T-helper 2 cell treated with Interferon-gamma antibody and Interleukin-4, amounts not matched to agents 5 μg/mL and 100 μg/mL, for 36 hours (primary cell): ENCODE results near the gene THSD7B.
"Not testable (repeated sequence)": the region's sequence is repeated elsewhere in the genome, so short reads cannot be mapped to it uniquely, and the experiment has no call there.

ENCODE experiments used
- DNase-seq: peaks from one replicate; pipeline ENCODE4 v3.0.0; 2021; ENCODE audit warnings: low spot score
- H3K27ac Mint-ChIP-seq: one replicate; pipeline ENCODE4 v1.8.0; 2021; ENCODE audit warnings: mild to moderate bottlenecking, mixed read lengths
- H3K27me3 Mint-ChIP-seq: one replicate; pipeline ENCODE4 v1.8.0; 2021; ENCODE audit warnings: low read depth, mixed read lengths
- H3K36me3 Mint-ChIP-seq: one replicate; pipeline ENCODE4 v1.8.0; 2021; ENCODE audit warnings: low read depth, mixed read lengths
- H3K4me1 Mint-ChIP-seq: one replicate; pipeline ENCODE4 v1.8.0; 2021; ENCODE audit warnings: low read depth, mixed read lengths
- H3K4me3 Mint-ChIP-seq: one replicate; pipeline ENCODE4 v1.8.0; 2022; ENCODE audit warnings: mild to moderate bottlenecking, moderate library complexity, mixed read lengths
- H3K9me3 Mint-ChIP-seq: one replicate; pipeline ENCODE4 v1.8.0; 2021; ENCODE audit warnings: mixed read lengths

The THSD7B gene

DNA sequence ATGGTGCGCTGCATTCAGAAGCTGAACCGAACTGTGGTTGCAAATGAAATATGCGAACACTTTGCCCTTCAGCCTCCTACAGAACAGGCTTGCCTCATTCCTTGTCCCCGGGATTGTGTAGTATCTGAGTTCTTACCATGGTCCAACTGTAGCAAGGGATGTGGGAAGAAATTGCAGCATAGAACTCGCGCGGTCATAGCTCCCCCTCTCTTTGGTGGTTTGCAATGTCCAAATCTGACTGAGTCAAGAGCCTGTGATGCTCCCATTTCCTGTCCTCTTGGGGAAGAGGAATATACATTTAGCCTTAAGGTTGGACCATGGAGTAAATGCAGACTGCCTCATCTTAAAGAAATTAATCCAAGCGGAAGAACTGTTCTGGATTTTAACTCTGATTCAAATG is 291.4 kb downstream of the THSD7B start:
- DNase-seq = no peak
- no peak overlapping the region for H3K4me3 Mint-ChIP-seq
- no peaks in the 10 kb centered on the region for H3K9me3 Mint-ChIP-seq
- H3K4me1 Mint-ChIP-seq = no peaks in the 10 kb centered on the region
- no peaks in the 10 kb centered on the region for H3K27me3 Mint-ChIP-seq
- H3K36me3 Mint-ChIP-seq = no peaks in the 10 kb centered on the region
- H3K27ac Mint-ChIP-seq = no peak overlapping the region

- H3K27ac Mint-ChIP-seq, H3K27me3 Mint-ChIP-seq, H3K9me3 Mint-ChIP-seq, H3K4me3 Mint-ChIP-seq, DNase-seq, H3K4me1 Mint-ChIP-seq, H3K36me3 Mint-ChIP-seq: not testable (repeated sequence)
These were observed 310.9 kb downstream of the THSD7B start for GRCh38 chr2:137076111-137076765.

GRCh38 chr2:137091704-137092103 is 326.4 kb downstream of the THSD7B start:
- H3K27me3 Mint-ChIP-seq = no peaks in the 10 kb centered on the region
- H3K36me3 Mint-ChIP-seq = no peaks in the 10 kb centered on the region
- H3K9me3 Mint-ChIP-seq = no peaks in the 10 kb centered on the region
- no peak overlapping the region for H3K4me3 Mint-ChIP-seq
- no peak overlapping the region for H3K27ac Mint-ChIP-seq
- H3K4me1 Mint-ChIP-seq = no peaks in the 10 kb centered on the region
- DNase-seq = no peak

GRCh38 chr2:137093116-137093515 is 327.8 kb downstream of the THSD7B start:
- Mint-ChIP-seq H3K36me3 (no peaks in the 10 kb centered on the region), H3K4me1 (no peaks in the 10 kb centered on the region), H3K27me3 (no peaks in the 10 kb centered on the region), H3K4me3 (no peak overlapping the region), H3K9me3 (no peaks in the 10 kb centered on the region), H3K27ac (no peak overlapping the region)
- DNase-seq = no peak

- no peak for DNase-seq
- Mint-ChIP-seq H3K4me3 (no peak overlapping the region), H3K27me3 (no peaks in the 10 kb centered on the region), H3K27ac (no peak overlapping the region), H3K36me3 (no peaks in the 10 kb centered on the region), H3K4me1 (no peaks in the 10 kb centered on the region), H3K9me3 (no peaks in the 10 kb centered on the region)
These were observed 330.8 kb downstream of the THSD7B start for GRCh38 chr2:137096187-137096586.

GRCh38 chr2:137096693-137097092 is 331.3 kb downstream of the THSD7B start:
- H3K4me3 Mint-ChIP-seq = no peak overlapping the region
- no peaks in the 10 kb centered on the region for H3K27me3 Mint-ChIP-seq

GRCh38 chr2:137101814-137102213 is 336.5 kb downstream of the THSD7B start:
- not testable (repeated sequence) for DNase-seq, H3K4me1 Mint-ChIP-seq, H3K27me3 Mint-ChIP-seq, H3K27ac Mint-ChIP-seq, H3K4me3 Mint-ChIP-seq, H3K9me3 Mint-ChIP-seq, H3K36me3 Mint-ChIP-seq

More at GRCh38 chr2:137096693-137097092, 331.3 kb downstream of the THSD7B start:
- no peaks in the 10 kb centered on the region for H3K9me3 Mint-ChIP-seq
- no peaks in the 10 kb centered on the region for H3K4me1 Mint-ChIP-seq
- no peak for DNase-seq
- no peak overlapping the region for H3K27ac Mint-ChIP-seq
- H3K36me3 Mint-ChIP-seq = no peaks in the 10 kb centered on the region

DNA sequence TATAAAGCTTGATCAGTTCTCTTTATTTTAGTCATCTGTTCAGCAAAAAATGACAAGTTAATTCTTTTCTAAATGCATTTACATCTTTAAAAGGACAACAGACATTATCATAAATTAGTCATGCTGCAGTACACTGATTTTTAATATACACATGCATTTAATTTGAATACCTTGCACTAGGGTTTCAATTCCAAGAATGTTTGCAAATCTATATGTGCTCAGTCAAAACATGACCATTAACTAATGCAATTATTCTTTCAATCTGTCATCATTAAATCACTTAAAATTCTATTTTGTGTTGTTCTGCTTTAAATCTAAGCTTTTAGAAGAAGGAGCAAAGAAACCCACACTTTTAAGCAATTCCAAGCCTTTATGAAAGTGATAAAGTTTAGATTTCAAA is 342.6 kb downstream of the THSD7B start:
- DNase-seq = no peak
- no peak overlapping the region for H3K4me3 Mint-ChIP-seq
- no peaks in the 10 kb centered on the region for H3K4me1 Mint-ChIP-seq
- H3K36me3 Mint-ChIP-seq = no peaks in the 10 kb centered on the region
- no peak overlapping the region for H3K27ac Mint-ChIP-seq
- no peaks in the 10 kb centered on the region for H3K27me3 Mint-ChIP-seq
- peaks cover 6% of the 10 kb centered on the region for H3K9me3 Mint-ChIP-seq

- Mint-ChIP-seq H3K36me3 (no peaks in the 10 kb centered on the region), H3K9me3 (no peaks in the 10 kb centered on the region), H3K27me3 (no peaks in the 10 kb centered on the region), H3K4me1 (no peaks in the 10 kb centered on the region), H3K4me3 (no peak overlapping the region), H3K27ac (no peak overlapping the region)
- DNase-seq = no peak
These were observed 346.6 kb downstream of the THSD7B start for GRCh38 chr2:137111896-137112295.

DNA sequence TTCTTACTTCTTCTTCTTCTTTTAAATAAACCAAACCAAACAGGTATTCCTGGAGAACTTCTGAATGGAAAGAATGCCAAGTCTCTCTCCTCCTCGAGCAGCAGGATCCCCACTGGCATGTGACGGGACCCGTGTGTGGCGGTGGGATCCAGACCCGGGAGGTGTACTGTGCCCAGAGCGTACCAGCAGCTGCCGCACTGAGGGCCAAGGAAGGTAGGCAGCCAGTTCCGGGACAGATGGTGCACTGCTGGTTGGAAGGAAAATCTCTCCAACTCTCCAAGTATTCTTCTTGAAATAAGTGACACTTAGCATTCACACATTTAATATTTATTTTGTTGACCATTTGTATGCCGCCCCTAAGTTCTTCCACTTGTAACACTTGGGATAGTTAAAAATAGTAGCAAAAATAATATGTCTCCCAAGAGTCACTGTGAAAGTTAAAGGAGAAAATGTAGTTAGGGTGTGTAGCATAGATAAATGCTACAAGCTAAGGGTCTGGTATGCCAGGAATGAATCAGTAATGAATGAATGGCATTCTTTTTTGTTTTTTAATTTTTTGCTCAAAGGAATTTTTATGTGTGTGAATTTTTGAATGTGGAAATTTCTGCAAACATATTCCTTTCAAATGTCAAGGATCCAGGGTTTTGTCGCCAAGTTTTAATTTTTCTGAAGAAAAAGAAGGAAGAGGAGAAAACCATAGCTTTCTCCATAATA is 349.9 kb downstream of the THSD7B start:
- Mint-ChIP-seq H3K27ac (no peak overlapping the region), H3K36me3 (no peaks in the 10 kb centered on the region), H3K27me3 (no peaks in the 10 kb centered on the region), H3K4me3 (no peak overlapping the region), H3K9me3 (no peaks in the 10 kb centered on the region), H3K4me1 (no peaks in the 10 kb centered on the region)
- no peak for DNase-seq

DNA sequence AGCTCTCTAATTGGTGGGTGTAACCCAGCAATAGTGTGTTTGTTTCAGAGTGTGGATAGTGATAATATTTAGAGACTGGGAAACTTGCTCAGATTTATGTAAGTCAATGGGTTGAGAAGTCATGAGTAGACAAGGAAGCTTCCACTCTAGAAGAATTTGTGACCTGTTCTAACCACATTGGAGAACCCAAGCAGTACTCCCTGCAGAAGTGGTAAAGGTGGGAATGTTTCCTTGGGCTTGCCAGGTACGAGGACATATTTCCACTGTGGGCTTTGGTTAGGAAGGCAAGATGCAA is 350.4 kb downstream of the THSD7B start:
- Mint-ChIP-seq H3K27me3 (no peaks in the 10 kb centered on the region), H3K4me1 (no peaks in the 10 kb centered on the region), H3K27ac (no peak overlapping the region), H3K9me3 (no peaks in the 10 kb centered on the region), H3K36me3 (no peaks in the 10 kb centered on the region), H3K4me3 (no peak overlapping the region)
- DNase-seq = no peak

GRCh38 chr2:137117385-137117784 is 352.0 kb downstream of the THSD7B start:
- Mint-ChIP-seq H3K27me3 (no peaks in the 10 kb centered on the region), H3K9me3 (no peaks in the 10 kb centered on the region), H3K36me3 (no peaks in the 10 kb centered on the region), H3K27ac (no peak overlapping the region), H3K4me1 (no peaks in the 10 kb centered on the region), H3K4me3 (no peak overlapping the region)
- DNase-seq = no peak

DNA sequence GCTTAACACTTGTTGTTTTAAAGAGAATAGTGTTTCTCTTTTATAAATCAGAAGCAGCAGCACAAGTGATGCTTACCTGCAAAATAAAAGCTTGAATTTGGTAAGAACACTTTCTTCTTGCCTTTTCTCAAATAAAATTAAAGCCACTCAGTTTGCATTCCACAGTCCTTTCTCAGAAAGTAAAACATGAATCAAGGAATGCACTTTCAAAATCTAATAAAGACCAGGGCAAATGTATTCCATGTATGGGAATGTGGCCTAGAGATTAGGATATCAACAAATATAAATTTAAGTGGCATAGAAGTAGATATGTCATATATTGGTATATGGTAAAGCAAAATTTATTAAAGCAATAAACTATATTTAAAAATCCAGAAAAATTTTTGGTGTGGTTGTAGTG is 352.8 kb downstream of the THSD7B start:
- H3K27ac Mint-ChIP-seq = no peak overlapping the region
- no peak overlapping the region for H3K4me3 Mint-ChIP-seq
- no peaks in the 10 kb centered on the region for H3K4me1 Mint-ChIP-seq
- DNase-seq = no peak
- no peaks in the 10 kb centered on the region for H3K36me3 Mint-ChIP-seq
- no peaks in the 10 kb centered on the region for H3K9me3 Mint-ChIP-seq
- no peaks in the 10 kb centered on the region for H3K27me3 Mint-ChIP-seq

DNA sequence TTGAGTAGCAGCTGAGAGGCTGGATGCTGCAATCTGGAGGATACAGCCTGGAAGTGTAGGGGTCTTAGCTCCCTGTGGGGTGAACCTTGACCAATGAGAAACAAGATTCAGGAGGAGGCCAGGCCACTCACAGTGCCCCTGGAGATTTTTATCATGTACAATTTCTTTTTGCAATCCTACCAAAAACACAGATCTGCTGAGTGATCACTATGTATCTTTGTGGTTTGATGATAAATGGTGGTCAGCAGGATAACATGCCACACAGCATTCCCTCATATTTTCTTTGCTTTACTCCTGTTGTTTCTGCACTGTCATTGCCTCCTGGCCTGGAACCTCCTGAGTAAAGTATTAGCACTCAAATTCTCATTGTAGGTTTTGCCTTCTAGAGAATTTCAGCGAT is 357.9 kb downstream of the THSD7B start:
- Mint-ChIP-seq H3K27ac (no peak overlapping the region), H3K4me1 (no peaks in the 10 kb centered on the region), H3K36me3 (no peaks in the 10 kb centered on the region), H3K27me3 (no peaks in the 10 kb centered on the region), H3K9me3 (no peaks in the 10 kb centered on the region), H3K4me3 (no peak overlapping the region)
- no peak for DNase-seq

DNA sequence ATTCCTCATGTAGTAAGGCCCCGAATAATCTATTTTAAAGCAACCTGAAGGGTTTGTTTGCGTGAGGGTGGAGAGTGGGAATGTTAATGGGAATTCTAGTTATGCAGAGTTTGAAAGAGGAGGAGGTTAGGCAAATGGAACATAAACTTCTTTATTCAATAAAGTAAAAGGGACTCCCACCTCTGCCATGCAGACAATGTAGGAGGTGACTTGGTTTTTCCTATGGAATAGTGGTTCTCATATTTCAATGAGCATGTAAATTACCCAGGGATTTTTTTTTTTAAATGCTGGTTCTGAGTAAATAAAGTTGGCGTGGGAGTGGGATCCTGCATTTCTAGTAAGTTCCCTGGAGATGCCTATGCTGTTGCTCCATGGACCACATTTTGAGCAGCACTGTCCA is 367.9 kb downstream of the THSD7B start:
- Mint-ChIP-seq H3K36me3 (no peaks in the 10 kb centered on the region), H3K27ac (no peak overlapping the region), H3K27me3 (no peaks in the 10 kb centered on the region), H3K4me1 (no peaks in the 10 kb centered on the region), H3K4me3 (no peak overlapping the region), H3K9me3 (peaks cover 5% of the 10 kb centered on the region)
- DNase-seq = no peak
